HG03159 (cell line): ENCODE data around the gene PLCB1.

Experiments used
- ATAC-seq: cut with Tn5 transposase; IDR thresholded peaks from one replicate; pipeline ENCODE4 v1.9.1; 2021; ENCODE audit warnings: mild to moderate bottlenecking, moderate library complexity; ENCODE audit not compliant: unreplicated experiment

Gene PLCB1

GRCh38 chr20:8744228-8744844 lies 612.3 kb downstream of the PLCB1 start:
- no peak for ATAC-seq

- ATAC-seq = no peak
Measured at GRCh38 chr20:8749101-8749500, 617.0 kb downstream of the PLCB1 start.

- no peak for ATAC-seq
Measured at GRCh38 chr20:8749986-8750385, 617.9 kb downstream of the PLCB1 start.

GRCh38 chr20:8755340-8756118 lies 623.5 kb downstream of the PLCB1 start:
- ATAC-seq = no peak

- ATAC-seq = no peak
Measured at GRCh38 chr20:8756410-8756809, 624.3 kb downstream of the PLCB1 start.

GRCh38 chr20:8757146-8757545 lies 625.1 kb downstream of the PLCB1 start:
- no peak for ATAC-seq

GRCh38 chr20:8764344-8764962 lies 632.4 kb downstream of the PLCB1 start:
- ATAC-seq = no peak

- no peak for ATAC-seq
Measured at GRCh38 chr20:8766868-8767390, 634.9 kb downstream of the PLCB1 start.

GRCh38 chr20:8774412-8774811 lies 642.3 kb downstream of the PLCB1 start:
- ATAC-seq = no peak

- no peak for ATAC-seq
Measured at GRCh38 chr20:8777911-8778310, 645.8 kb downstream of the PLCB1 start.

- no peak for ATAC-seq
Measured at GRCh38 chr20:8778387-8778786, 646.3 kb downstream of the PLCB1 start.

GRCh38 chr20:8780915-8781314 lies 648.8 kb downstream of the PLCB1 start:
- ATAC-seq = no peak

GRCh38 chr20:8782804-8783203 lies 650.7 kb downstream of the PLCB1 start:
- no peak for ATAC-seq

GRCh38 chr20:8783734-8784133 lies 651.7 kb downstream of the PLCB1 start:
- ATAC-seq = no peak

GRCh38 chr20:8786383-8786782 lies 654.3 kb downstream of the PLCB1 start:
- ATAC-seq = no peak

GRCh38 chr20:8787090-8787489 lies 655.0 kb downstream of the PLCB1 start:
- no peak for ATAC-seq

- ATAC-seq = no peak
Measured at GRCh38 chr20:8788275-8788674, 656.2 kb downstream of the PLCB1 start.

- no peak for ATAC-seq
Measured at GRCh38 chr20:8788831-8789230, 656.8 kb downstream of the PLCB1 start.

GRCh38 chr20:8790442-8791074 lies 658.5 kb downstream of the PLCB1 start:
- peak; percentile 96 for ATAC-seq

GRCh38 chr20:8795404-8795803 lies 663.3 kb downstream of the PLCB1 start:
- ATAC-seq = no peak

- ATAC-seq = no peak
Measured at GRCh38 chr20:8796088-8796660, 664.1 kb downstream of the PLCB1 start.
